HG03066 (cell line): Measurements from ENCODE around the gene PFDN4.

Experiments used
- ATAC-seq: cut with Tn5 transposase; IDR thresholded peaks from one replicate; pipeline ENCODE4 v1.9.1; 2021; ENCODE audit warnings: low read depth; ENCODE audit not compliant: unreplicated experiment

The PFDN4 gene

DNA sequence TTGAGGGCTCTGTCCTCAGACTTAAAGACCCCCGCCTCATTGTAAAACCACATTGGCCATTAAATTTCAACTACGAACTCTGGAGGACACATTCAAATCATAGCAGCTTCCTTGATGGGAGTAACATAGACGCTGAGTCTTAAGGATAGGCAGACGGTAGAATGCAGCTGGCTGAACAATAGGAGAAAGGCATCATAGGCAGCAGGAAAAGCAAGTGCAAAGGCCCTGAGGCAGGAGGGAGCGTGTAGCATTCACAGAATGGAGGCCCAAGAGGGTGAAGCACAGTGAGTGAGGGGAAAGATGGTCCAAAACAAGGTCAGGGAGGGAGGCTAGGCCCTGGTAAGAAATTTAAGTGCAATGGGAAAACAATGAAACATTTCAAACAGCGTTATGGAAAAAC, 8.6 kb upstream of the PFDN4 start:
- ATAC-seq, result no peak

DNA sequence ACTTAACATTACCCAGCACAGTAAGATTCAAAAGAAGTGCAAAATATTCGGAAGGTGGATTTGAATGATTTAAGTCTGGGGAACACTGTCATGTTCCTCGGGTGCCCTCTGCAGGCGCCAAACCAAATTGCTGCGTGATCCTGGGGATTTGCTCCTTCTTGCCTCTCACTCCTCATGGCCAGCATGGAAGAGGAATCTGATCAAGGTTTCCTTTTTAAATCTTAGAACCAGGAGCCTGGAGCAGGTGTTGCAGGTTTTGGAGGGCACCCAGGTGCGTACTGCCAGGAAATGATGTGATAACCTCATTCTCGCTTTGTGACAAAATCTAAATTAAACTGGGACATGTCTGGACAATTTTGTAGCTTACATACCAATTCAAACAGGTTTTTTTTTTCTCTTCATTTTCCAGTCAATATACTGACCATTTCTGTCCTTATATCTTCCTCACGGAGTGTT, 8.1 kb upstream of the PFDN4 start:
- no peak for ATAC-seq

DNA sequence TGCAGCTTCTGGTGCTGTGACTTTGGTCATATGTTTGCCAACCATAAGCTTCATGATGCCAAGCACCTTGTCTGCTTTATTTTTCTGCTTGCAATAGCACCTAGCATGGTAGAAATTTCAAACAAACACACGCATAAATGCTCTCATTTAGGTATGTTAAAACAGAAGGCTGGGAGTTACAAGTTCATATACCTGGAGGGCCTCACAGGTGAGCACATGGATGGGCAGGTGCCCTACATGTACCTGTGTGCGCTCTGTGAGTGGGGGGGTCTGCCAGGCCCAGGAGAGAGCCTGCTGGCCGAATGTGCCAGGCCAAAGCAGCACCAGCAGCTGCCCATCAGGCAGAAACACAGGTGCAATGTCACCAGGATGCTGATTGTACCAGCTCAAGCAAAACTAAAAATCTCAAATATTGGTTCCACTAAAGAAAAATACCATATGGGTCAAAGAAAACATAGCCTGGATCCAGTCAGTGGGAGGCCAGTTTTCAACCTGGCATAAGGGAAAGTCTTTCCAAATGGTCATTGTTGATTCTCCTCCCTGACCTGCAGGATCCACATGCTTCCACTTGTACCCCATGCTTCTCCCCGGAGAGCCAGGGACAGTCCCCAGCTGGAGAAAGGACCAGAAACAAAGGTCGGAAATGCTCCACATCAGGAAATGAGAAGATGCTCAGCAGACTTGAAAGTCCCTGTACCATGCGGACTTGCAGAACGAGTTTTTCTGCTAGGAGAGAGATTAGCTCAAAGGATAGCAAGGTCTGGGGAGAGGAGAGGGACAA, 7.2 kb upstream of the PFDN4 start:
- no peak for ATAC-seq

DNA sequence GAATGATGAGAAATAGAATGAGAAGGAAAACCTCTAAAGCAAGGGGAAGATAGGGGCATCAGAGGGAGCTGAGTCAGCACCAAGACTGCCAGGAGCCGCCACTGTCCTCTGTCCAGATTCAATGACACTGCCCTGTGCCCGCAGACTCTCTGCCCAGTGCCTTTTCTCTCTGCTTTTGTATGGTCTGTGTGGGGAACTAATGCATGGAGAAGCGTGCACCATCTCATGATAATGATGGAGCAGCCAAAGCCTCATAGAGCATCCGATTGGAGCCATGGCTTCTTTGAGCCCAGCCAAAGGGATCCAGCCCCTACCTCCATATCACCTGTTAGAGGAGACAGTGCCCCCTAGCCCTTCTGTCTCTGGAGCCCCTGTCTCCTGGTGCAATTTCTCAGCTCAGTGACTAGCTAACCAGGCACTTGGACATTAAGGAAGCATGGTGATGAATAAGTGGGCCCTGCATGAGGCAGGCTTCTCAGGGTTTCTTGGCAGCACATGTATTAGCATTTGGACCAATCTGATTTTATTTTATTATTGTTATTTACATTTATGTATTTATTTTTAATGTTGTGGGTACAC, 6.5 kb upstream of the PFDN4 start:
- ATAC-seq, result no peak

DNA sequence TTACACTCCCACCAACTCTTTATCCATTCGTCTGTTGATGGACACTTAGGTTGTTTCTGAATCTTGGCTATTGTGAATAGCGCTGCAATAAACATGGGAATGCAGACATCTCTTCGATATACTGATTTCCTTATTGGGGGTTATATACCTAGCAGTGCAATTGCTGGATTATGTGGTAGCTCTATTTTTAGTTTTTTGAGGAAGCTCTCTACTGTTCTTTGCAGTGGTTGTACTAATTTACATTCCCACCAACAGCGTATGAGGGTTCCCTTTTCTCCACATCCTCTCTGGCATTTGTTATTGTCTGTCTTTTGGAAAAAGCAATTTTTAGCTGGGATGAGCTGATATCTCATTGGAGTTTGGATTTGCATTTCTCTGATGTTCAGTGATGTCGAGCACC, 4.6 kb upstream of the PFDN4 start:
- ATAC-seq, result no peak

DNA sequence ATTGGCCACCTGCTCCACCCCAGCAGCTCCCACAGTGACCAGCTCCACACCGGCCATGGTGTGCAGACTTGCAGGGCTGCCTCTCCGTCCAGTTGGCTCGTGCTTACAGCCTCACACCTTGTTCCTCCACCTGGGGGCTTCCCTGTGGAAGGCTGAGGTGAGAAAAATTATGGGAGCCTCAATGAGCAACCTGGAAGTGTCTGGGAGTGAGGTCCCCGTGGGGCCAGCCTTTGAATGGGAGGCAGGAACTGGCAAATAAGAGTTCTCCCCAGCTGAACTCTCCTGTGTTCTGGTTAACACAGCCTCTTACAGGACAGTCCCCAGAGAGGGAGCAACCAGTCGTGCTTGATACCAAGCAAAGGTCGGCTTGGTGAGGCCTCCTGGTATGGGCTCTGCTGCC, 3.8 kb upstream of the PFDN4 start:
- ATAC-seq, result no peak

DNA sequence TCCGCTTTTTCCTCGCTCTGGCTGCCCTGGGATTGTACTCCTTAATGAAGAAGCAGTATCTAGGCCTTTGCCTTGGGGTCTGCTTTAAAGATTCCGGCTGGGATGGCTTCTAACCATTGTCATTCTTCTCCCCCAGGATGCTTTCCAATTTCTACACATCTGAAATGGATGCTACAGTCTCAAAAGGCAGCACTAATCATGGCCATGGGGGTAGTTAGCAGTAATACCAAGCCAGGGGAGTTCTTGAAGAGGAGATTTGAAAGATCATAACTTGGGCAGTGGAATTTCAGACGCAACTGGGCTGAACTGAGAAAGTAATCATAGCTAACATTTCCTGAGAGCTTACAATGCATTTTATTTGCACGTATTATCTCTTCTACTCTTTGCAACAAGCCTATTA, 3.4 kb upstream of the PFDN4 start:
- ATAC-seq, result no peak

DNA sequence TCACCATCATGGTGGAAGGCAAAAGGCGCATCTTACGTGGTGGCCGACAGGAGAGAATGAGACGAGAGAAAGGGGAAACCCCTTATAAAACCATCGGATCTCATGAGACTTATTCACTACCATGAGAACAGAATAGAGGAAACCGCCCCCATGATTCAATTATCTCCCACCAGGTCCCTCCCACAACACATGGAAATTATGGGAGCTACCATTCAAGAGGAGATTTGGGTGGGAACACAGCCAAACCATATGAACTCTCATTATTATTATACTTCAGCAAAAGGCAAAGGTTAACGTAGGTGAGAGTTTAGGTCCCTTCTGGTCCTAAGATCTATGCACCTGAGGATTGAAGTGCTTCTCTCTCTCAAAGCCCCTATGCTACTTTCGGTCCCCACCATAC, 2.4 kb upstream of the PFDN4 start:
- ATAC-seq, result no peak

DNA sequence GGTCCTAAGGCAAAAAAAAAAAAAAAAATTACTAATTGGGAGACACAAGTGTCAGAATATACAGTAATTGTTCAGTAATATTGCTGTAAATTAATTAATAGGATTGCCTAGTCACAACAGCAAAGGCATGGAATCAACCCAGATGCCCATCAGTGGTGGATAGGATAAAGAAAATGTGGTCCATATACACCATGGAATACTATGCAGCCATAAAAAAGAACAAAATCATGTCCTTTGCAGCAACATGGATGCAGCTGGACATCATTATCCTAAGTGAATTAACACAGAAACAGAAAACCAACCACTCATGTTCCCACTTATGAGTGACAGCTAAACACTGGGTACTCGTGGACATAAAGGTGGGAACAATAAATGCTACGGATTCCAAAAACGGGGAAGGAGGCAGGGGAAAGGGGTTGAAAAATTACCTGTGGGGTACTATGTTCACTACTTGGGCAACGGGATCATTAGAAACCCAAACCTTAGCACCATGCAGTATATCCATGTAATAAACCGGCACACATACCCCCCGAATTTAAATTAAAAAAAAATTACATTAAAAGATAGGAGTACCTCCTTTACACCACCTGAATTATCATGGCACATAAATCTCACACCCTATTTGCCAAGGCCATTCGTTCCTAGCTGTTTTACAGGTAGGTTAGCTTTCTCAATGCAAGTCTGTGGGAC, 689 bp upstream of the PFDN4 start:
- ATAC-seq, result no peak

DNA sequence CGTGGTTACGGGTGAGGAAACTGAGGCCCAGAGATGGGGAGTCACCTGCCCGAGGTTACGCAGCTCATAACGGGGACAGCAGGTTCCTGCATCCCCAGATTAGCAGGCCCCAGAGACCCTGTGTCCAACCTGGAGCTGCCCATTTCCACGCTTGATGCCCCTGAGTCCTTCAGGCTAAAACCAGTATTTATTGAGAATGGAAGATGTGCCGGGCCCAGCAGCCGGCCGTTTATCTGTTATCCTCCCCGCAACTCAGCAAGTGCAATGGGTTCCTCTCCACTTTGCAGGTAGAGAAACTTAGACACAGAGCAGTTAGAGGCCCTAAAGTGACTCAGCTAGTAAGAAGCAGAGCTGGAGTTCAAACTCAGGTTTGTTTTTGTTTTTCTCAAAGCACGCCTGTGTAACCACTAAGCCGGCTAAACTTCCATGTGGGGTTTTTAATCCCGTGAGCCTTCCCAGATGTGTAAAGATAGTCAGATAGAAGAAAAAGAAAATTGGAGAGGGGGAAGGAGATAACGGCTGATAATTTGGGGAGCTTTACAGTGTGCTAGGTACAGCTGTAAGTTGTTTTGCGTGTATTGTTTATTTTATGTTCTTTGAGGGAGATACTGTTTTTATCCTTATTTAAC, 775 bp downstream of the PFDN4 start:
- ATAC-seq, result peak; percentile 15

DNA sequence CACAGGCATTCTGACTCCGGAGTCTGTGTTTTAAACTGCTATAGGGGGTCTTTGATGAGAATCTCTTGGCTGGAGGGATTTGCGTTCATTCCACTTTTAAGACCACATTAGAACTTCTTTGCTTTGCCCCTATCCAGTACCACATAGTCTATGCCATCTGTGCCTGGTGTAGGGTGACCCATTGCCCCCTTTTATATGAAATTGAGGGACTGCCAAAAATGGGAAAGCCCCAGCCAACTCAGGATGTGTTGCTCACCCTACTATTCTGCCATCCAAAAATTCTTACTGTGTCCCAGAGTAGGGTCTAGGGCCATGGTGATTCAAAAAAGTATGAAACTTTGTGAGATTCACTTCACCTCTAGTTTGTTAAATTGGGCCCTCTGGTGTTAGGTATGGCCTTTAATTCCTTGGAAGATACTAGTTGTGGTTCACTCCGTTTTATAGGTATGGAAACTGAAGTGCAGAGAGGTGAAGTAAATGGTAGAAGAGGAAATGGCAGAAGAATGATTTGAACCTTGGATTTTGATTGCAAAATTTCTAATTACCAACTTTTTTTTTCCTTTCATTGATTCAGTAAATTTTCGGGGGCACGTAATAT, 1.4 kb downstream of the PFDN4 start:
- ATAC-seq, result no peak

DNA sequence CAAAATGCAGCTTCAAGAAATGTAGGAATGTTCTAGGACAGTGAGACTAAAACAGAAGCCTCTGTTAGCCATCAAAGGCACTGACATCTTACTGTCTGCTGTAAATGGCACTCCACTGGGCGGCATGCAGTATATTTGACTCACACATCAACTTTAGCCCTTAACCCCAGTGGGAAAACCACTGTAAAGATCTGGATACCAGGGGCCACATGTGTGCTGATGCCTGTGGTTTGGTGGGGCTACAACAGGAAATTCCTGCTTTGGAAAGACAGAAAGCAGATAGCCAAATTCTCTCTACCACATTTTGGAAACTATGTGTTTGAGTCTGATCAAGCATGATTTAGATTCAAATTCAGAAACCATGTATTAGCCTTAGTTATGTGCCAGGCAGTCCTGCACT, 4.3 kb downstream of the PFDN4 start:
- ATAC-seq, result no peak

DNA sequence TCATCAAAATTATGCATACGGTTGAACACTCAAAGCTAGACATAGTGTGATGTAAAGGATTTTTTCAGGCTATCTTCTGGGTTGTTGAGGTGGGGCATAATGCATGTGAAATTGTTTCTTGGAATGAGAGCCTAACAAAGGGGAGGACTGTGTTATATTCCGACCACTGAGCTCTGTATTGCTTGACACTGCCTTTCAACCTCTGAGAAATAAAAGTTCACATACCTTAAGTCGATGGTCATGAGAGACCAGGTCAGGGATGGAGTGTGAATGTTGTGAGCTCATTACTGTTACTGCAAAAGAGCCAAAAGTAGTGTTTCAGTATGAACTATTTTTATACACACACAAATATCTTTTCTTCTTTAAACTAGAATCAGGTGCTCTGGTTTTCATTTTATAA, 5.0 kb downstream of the PFDN4 start:
- no peak for ATAC-seq

DNA sequence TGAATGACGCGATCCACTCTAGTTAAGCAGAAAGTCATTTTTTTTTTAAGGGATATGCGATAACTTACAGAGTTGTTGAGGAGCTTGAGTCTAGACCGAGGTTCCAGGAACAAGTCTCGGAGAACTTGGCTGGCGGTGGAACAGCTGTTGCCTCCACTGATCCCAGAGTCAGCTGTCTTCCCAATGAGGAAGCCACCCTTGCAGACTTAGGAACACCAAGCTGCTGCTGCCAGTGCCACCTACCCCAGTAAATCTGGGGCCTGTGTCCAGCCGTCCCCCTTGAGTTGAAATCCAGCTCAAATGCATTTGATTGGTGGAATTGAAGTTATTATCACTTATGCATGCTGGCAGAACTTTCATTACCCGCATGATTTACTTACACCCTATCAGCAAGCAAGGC, 6.7 kb downstream of the PFDN4 start:
- no peak for ATAC-seq

DNA sequence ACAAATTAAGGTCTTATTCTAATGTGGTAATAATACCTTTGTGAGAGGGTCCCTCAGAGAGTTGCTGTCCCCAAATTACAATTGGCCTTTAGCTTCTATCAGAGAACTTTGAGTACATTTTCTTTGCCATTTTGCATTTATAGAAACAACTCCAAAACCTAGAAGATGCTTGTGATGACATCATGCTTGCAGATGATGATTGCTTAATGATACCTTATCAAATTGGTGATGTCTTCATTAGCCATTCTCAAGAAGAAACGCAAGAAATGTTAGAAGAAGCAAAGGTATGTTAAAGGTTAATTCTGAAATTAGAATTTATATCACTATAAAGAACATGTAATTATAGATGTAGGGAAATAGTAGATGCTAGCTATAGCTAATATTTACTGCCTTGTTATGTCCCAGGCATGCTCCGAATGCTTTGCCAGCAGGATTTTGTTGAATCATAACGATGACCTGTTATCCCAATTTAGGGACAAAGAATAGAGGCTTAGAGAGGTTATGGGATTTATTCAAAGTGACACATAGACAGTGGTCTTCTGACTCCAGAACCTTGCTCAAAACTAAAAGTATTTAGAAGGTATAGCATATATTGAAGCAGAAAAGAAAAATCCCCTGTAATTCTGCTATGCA, 7.4 kb downstream of the PFDN4 start:
- ATAC-seq, result no peak

DNA sequence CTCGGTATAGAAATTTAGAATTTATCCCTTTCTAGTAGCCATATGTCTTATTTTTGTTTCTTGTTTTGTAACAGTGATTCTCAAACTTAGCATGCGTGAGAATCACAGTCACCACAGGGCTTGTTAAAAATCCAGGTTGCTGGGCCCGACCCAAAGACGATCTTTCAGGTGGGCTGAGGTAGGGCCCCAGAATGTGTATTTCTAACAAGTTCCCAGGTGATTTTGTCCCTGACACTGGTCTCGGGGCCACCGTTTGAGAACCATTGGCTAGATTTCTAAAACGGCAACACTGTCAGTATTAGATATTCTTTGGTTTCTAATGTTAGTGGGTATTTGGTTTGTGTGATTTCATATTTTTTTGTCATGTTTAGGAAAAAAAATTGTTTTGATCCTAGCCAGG, 9.9 kb downstream of the PFDN4 start:
- no peak for ATAC-seq

DNA sequence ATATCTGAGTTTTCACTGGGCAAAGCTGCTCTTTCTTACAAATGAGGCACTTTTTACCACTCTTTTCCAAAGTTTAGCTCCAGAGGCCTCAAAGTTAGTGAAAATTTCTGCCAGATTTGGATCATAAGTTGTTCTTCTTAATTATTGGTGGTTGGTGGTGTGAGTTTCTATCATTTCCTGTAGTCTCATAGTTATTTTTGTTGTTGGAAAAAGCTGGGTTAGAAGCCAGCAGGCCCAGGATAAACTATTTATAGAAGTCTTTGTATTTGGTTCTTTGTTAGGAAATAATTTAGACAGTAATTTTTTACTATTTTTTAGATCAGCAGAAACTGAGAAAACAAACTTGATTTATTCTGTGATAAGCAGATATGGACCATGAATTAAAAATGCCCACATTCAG, 10.6 kb downstream of the PFDN4 start:
- ATAC-seq, result no peak

DNA sequence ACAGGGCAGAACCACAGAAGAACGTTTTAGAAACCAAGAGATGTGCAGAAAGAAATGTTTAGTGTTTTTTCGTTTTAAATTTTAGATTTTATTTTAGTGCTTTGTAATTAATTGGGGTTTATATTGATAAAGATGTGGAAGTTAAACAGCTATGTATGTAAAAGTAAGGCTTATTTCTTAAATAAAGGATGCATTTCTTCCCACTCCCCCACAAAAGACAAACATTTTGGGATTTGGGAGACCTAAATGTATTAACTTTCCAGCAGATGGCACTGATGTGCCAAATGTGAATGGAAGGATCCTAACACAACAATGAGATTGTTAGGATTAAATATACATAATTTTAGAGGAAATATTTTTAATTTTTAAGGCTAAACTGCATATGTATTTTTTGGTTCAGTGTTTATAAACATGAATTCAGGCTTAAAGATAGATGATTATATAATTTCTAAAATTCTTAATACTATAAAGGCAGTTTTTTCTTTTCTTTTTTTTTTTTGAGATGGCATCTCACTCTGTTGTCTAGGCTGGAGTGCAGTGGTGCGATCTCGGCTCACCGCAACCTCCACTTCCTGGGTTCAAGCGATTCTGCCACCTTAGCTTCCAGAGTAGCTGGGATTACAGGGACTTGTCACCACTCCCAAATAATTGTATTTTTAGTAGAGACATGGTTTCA, 12.0 kb downstream of the PFDN4 start:
- no peak for ATAC-seq

DNA sequence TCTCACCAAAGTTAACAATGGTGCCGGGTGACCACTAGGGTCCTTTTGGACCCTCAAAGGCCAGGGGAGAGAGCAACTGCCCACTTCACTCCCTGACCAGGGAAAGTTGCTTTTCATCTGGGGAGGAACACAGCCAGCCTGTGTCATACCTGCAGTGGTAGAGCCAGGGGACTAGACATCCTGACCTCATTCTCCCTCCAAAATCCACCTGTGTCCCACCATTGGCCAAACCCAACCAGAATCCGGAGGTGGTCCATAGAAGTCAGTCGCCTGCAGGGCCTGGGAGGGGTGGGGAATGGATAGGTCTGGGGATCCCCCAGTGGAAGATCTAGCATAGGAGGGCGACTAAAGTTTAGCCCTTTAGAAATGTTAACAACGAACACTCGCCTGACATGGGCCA, 12.8 kb downstream of the PFDN4 start:
- no peak for ATAC-seq

DNA sequence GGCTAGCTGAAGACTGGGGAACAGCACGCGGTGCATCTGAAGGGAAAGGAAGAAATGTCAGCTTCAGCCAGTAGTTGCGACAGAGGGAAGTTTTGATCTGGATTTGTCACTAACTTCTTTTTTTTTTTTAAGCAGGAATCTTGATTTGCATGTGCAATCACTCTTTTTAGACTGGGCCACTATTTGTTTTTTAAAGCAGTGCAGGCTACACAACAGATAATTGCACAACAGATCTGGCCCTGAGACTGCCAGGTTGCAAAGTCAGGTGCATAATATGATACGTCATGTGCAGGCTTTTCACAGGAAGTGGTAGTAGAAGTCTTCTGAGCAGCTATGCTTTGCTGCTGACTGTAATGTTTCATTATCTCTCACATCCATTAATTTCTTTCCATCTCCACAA, 13.5 kb downstream of the PFDN4 start:
- ATAC-seq, result no peak
